GM18511 (cell line): Measurements from ENCODE around the gene AQP7.
"Not testable (repeated sequence)": the region's sequence is repeated elsewhere in the genome, so short reads cannot be mapped to it uniquely, and the experiment has no call there.

Experiments used
- ATAC-seq: cut with Tn5 transposase; IDR thresholded peaks from one replicate; pipeline ENCODE4 v1.9.1; 2021; ENCODE audit warnings: mild to moderate bottlenecking, moderate library complexity; ENCODE audit not compliant: unreplicated experiment

The AQP7 gene

DNA sequence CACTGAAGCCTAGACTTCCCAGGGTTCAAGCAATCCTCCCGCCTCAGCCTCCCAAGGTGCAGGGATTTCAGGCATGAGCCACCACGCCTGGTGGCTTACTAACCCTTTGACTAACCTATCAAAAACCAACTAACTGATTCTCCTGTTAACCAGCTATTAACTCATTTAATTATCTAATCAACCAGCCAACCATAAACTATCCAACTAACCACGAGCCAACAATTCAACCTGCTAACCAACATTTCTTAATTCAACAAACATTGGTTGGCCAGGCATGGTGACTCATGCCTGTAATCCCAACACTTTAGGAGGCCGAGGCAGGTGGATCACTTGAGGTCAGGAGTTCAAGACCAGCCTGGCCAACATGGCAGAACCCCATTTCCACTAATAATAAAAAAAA is 3.3 kb downstream of the AQP7 start:
- not testable (repeated sequence) for ATAC-seq

DNA sequence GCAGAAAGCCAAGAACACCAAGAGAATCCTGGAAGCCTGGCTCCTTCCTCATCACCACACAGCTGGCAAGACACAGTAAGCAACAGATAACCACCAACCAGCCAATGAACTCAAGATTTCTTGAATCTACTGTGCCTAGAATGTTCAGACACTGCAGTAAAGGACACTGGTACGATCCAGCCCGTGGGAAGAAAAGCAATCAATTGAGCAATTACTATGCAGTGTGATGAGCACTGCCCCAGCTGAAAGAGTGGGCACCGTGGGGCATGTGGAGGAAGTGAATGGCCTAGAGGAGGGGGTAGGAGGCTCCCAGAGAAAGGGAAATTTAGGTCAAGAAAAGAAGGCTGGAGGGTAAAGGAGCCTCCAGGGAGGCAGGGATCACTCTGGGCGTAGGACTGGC is 4.6 kb downstream of the AQP7 start:
- not testable (repeated sequence) for ATAC-seq

DNA sequence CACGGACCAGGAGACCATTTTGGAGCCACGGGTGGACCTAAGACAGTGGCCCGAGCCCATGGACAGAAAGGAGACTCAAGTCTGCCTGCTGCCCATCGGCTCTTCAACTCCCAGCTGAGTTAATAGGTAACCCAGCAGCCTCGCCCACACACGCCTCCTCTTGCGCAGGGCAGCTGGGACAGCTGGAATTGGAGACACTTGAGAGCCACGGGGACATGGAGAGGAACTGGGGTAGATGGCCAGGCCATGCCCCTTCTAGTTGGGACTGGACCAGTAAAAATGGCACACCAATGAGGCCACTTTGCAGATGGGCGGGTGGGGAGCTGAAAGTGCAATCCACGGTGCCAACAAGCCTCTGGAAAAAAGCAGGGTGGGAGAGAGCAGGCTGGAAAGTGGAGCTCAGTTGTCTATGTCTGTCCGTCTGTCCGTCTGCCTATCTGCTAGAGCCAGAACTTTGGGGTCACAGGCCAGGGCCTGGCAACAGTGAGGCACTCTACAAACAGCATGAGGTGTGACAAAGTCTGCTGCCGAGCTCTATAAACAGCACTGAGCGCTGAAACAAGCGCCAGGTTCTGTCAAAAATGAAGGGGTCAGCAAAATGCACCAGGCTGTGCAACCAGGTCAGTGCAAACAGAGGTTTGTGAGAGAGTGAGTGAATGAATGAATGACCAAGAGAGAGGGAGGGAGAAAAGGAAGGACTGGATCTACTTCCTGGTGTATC is 7.0 kb downstream of the AQP7 start:
- not testable (repeated sequence) for ATAC-seq

DNA sequence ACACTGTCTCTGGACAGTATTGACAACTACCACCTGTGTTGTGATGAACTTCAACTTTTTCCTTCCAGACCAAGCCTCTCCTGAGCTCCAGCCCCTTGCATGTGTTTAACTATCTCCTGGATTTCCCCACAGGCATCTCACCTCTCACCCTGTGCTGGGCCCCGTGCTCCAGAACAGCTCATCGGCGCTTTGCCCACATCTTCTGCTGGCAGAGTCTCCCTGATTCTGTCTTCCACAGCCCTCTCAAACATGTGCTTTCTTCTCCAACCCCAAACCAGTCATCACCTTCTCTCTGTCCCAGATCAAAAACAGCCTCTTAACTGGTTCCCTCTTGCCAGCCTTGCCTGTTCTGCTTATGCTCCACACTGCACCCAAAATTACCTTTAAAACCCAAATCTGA is 8.4 kb downstream of the AQP7 start:
- not testable (repeated sequence) for ATAC-seq

DNA sequence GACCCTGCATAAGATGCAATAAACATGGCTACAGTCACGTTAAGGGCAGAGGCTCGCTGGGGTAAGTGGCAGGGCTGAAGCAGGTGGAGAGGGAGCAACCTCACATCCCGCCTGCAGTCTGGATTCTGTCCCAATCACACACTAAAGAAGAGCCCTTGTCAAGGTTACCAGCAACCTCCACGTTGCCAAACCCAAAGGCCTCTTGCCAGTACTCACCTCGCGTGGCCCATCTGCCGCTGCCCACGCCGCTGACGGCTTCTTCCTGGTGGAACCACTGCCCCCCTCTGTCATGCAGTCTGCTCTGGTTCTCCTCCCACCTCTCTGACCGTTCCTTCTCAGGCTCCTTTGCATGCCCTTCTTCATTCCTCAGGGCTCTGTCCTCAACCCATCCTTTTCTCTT is 8.8 kb downstream of the AQP7 start:
- no peak for ATAC-seq

DNA sequence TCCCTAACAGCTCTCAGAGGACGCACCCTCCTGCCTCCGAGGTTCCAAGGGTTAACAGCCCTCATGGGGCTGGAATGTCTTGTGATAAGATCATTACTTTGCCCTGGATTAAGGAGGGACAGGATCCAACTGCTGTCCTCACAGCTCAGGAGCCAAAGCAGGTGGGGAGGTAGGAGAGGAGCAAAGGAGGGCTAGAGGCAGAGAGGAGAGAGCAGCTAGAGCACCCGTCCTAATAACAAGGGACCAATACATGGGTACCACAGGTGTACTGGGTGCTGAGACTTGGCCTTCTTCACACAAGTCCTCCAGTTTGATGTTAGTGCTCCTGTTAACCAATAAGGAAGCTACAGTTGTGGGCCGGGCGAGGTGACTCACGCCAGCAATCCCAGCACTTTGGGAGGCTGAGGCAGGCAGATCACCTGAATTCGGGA is 9.8 kb downstream of the AQP7 start:
- not testable (repeated sequence) for ATAC-seq

DNA sequence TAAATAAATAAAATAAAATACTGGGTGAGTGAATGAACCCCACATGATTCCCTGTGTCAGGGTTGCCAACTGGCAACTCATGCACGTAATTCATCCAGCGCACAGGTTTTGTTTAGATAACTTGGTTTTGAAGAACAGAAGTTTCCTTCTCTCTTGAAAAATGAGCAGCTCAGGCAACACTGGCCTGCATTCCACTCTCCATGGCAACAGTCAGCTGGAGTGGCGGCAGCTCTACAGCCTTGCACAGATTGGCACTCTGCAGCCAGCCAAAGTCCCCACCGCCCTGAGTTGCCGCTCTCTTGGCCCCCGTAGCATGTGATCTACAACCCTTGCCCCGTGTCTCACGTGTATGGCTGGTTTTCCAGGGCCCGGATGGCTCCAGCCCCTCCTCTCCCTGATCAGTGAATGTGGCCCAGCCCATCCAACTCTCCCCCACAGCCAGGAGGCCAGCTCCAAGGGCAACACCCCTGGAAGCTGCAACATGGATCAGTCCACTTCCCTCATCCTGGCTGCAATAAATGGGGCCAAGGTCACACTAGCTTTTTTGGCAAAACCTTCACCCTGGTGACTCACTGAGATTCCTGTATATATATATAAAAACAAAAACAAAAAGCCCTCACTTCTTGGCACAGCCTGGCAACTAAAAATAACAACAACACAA is 11.1 kb downstream of the AQP7 start:
- ATAC-seq = not testable (repeated sequence)

DNA sequence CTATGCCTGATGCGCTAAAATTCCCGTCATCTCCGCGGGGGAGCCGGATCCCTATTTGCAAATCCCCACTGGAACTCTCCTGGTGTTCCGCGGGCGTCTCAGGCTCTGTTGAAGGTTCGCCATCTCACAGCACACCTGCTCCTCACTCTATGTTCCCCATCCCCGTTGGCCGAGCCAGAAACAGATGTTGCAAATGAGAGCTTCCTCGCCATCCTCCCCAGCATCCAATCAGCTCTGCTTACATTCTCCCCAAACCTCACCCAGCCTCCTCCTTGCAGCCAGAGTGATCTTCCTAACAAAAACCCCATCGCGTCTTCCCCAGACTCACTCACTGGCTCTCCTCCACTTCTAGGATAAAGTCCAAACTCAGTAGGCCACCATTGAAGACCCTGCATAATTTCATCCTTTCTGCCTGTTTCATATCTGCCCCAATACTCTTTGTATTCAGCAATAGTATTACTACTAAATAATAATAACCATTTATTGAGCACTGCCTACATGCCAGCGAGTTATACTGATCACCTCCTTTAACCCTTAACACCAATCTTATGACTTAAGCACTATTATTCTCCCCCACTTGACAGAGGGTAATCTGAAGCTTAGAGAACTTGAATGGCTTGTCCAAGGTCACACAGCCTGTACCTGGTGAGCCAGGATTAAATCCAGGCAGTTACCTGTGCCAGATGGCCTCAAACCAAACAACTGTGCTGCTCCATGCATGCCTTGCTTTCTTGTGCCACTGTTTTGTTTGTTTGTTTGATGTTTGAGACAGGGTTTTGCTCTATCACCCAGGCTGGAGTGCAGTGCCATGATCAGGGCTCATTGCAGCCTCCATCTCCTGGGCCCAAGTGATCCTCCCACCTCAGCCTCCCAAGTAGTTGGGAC is 14.0 kb downstream of the AQP7 start:
- ATAC-seq = no peak

DNA sequence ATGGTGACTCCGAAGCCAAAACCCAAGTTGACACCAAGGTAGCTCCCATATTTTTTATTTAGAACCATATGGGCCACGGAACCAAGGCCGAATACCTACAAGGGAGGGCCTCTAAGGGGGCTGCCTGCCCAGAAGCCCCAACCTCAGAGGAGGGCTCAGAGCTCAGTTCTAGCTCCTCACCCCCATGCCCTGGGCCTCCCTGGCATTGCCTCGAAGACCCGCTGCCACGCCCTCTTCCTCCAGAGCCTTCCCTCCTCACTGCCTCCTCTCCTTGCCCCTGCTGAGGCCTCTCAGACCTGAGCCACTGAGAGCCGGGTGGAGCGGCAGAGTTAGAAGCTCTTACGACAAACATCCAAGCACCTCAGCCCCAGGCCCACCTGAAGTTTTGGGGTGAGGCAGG is 15.4 kb downstream of the AQP7 start:
- ATAC-seq = not testable (repeated sequence)

DNA sequence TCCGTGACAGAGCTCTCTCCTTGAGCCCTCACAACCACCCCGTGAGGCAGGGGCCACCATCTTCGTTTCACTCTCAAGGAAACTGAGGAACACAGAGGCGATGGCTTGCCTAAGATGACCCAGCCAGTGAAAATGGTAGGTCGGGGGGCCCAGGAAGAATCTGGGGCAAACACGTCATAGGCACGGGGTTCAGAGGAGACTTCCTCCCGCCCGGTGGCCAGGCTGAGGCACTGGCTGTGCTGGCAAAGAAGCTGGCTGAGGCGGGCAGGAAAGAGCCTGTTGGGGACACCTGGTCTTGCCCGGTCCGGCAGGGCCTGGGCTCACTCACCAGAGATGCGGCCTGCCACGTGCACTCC is 15.7 kb downstream of the AQP7 start:
- not testable (repeated sequence) for ATAC-seq

DNA sequence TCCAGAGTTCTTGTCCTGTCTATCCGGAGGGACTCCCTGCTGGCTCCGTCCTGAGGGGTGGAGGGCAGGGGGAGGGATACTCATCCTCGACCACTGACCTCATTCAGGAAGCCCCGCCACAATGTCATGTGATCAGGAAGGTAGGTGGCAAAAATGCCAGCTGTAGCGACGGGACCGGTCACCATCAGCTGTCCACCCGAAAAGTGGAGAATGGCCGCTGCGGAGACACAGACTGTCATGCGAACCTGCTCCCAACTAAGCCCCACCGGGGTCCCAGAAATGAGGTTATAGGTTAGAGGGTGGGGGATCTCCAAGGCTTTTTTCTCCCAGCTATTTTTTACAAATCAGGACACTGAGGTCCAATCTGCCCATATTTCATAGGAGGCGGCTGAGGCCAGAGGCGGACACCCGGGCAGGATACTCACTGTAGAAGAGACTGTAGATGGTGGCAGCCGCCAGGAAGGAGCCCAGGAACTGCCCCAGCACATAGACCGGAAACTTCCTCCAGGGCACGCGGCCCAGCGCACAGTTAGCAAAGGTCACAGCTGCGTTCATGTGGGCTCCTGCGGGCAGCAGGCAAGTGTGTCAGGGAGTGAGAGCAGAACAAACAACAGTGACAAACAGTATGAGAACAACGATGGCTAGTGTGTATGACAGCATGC is 16.3 kb downstream of the AQP7 start:
- ATAC-seq = not testable (repeated sequence)

DNA sequence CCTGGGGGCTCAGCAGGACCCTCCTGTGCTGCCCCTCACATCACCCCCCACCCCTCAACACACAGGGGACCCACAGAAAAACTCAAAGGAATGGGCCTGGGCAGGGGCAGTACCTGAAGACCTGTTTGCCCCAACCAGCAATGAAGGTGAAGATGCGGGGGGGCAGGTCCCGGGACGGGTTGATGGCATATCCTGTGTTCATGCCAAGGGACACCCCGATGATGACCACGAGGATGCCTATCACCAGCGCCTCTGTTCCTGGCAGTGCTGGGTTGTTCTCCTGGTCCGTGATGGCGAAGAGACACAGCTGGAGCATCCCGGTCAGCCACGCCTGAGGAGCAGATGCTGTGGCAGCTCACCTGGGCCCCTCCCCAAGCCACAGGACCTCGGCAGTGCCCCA is 16.8 kb downstream of the AQP7 start:
- ATAC-seq = not testable (repeated sequence)

DNA sequence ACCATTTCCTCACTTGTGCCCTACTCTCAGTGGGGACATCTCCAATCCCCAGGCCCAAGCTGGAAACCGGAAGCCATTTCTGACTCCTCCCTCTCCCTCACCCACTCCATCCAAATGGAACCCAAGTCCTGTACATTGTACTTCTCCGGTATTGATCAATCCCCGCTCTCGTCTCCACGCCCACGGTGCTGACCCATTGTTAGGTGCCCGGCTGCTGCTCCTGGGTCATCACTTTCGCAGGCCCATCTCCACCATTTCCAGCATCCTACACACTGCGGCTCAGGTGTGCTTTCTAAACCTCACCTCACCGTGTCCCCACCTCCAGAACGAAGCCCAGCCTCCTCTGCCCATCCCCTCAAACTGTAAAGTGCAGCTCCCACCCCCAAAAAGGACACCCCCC is 19.0 kb downstream of the AQP7 start:
- ATAC-seq = not testable (repeated sequence)

DNA sequence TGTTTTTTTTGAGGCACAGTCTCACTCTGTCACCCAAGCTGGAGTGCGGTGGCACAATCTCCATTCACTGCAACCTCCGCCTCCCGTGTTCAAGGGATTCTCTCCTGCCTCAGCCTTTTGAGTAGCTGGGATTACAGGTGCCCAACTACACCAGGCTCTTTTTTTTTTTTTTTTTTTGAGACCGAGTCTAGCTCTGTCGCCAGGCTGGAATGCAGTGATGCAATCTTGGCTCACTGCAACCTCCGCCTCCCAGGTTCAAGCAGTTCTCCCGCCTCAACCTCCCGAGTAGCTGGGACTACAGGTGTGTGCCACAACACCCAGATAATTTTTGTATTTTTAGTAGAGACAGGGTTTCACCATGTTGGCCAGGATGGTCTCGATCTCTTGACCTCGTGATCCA is 20.0 kb downstream of the AQP7 start:
- not testable (repeated sequence) for ATAC-seq

DNA sequence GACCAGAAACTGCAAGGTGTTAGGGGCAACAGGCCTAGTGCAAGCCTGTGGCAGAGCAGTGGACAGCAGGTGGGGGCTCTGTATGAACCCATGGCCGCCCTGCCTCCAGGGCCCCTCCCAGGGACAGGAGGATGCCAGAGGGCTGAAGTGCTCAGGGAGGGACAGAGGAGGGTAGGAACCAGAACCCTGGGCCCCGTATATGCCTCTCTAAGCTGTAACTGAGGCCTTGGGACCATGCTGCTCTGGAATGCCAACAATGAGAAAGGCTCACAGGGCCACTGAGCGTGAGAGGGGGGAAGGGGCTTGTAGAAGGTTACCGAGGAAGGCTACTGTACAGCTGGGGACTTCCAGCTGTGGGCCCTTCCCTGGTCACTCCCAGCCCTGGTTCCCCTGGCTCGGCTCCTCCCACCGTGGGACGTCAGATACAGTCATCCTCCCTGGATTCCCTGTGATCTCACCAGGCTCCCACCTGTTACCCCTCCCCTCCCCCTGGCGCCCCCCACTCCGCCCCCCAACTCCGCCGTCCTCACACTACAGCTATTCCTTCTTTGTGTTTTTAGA is 21.1 kb downstream of the AQP7 start:
- ATAC-seq = no peak

DNA sequence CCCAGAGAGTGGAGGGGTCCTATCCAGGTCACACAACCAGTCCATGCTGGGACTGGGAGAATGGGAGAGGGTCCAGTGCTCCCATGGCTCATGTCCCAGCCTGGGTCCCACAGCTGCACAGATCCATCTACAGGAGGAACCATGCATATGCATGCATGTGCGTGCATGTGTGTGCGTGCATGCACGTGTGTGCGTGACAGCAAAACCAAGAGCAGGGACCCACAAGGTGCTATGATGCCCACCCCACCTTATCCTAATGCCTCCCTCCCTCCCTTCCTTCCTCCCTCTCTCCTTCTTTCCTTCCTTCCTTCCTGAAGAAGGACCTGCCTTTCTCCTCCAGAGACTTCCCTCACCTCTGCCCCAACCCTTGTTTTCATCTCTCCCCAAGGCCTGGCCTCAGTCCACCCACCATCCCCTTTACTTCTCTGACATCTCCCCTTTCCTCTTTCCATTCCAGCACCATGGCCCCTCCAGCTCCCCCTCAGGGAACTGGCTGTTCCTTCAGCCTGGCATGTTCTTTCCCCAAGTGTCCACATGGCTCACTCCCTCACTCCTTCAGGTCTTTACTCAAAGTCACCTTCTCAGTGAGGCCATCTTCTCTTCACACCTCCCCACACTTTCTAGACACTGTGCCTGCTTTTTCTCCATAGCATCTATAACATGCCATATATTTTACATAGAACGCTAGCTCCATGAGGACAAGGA is 21.8 kb downstream of the AQP7 start:
- ATAC-seq = no peak

DNA sequence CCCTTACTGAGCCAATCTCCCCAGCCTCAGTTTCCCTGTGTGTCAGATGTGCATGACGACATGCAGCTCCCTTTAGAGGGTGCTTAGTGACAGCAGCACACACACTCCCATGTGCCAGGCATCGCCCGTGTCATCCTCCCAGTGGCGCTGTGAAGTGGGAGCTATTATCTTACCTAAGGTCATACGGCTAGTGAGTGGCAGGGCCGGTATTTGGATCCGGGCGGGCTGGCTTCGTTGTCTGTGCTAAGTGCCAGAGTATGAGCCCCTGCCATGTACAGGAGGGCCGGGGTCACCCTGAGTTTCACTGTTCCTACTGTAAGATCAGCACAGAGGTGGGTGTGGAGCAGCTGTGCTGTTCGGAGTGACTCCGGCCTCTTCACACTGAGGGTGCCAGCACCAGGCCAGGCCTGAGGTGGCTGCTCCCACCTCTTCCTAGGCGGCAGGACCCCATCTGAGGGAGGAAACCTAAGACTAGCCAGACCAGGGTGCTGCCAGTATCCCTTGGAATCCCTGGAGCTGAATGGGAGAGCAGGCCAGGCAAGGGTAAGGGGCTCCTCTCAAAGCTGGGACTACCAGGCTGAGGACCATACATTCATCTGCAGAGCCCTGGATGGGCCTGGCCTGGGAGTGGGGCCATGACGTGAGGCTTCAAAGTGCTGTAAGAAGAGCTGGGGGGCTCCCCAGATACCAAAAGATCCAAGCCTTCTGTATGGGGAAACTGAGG is 22.5 kb downstream of the AQP7 start:
- no peak for ATAC-seq

DNA sequence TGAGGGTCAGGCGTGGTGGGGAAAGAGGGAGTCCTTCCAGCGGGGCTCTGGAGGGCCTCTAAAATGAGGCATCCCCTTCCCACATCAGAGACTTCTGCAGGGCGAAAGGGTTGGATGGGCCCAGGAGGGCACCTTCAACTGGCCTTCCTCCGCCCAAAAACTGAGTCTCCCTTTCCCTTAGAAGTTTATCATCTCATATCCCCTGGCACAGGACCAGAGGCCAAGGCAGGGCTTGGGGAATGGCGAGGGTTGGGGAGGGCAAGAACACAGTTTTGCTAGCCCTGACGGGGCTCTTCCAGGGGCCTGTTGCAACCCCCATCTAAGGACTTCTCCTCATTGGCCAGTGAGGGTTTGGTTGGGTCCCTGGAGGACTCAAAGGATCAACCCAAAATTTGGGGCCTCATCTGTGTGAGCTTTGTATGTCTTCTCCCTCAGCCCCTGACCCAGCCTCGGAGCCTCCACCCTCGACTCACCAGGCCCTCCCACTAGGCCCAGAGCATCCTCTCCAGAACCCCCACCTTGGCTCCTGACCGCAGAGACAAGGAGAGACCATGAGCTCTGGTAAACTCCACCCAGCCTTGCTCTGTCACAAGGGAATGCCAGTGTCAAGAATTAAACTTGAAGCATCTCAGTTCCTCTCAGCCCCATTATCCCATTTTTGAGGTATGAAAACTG is 24.1 kb downstream of the AQP7 start:
- no peak for ATAC-seq
